GM21381 (cell line): ENCODE results near the gene RHCG.

Source experiments
- ATAC-seq: cut with Tn5 transposase; IDR thresholded peaks from one replicate; pipeline ENCODE4 v1.9.1; 2021; ENCODE audit warnings: mild to moderate bottlenecking, moderate library complexity; ENCODE audit not compliant: unreplicated experiment

RHCG gene

DNA sequence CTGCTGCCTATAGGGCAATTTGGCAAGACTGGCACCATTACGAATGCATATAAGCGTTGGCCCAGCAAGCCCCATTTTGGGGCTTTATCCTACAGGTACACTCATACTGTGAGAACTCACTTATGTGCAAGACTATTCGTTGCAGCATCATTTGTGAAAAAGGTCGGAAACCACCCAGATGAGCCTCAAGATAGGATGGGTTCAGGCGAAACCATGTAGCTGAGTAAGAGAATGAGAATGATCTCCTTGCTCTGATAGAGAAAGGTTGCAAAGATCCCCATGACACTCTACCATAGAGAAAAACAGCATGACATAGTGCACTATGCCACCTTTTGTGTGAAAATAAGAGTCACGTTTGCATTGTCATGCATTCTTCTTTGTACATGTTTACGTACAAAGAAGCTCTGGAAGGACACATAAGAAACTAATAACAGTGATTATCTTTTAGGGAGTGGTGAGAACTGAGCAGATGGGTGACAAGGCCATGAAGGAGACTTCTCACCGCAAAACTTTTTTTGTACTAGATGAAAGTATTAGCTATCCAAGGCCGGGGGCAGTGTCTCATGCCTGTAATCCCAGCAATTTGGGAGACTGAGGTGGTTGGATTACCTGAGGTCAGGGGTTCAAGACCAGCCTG is 50.0 kb downstream of the RHCG start:
- ATAC-seq: no peak

DNA sequence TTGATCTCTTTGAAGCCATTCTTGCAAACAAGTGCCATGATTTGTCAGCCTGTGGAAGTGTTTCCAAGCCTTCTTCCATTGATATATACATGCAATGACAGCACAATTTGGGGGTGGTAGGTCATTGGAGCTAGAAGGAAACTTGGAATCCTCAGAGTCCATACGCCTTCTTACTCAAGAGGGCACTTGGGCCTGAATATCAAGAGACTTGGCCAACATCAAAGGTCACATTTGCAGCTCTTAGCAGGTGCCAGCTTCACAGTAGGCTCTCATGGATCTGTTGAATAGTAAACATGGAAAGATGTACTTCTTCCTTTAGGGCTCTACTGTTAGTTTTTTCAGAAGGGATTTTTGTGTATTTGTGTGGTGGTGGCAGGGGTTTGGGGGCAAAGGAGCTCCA is 50.9 kb downstream of the RHCG start:
- ATAC-seq: no peak

DNA sequence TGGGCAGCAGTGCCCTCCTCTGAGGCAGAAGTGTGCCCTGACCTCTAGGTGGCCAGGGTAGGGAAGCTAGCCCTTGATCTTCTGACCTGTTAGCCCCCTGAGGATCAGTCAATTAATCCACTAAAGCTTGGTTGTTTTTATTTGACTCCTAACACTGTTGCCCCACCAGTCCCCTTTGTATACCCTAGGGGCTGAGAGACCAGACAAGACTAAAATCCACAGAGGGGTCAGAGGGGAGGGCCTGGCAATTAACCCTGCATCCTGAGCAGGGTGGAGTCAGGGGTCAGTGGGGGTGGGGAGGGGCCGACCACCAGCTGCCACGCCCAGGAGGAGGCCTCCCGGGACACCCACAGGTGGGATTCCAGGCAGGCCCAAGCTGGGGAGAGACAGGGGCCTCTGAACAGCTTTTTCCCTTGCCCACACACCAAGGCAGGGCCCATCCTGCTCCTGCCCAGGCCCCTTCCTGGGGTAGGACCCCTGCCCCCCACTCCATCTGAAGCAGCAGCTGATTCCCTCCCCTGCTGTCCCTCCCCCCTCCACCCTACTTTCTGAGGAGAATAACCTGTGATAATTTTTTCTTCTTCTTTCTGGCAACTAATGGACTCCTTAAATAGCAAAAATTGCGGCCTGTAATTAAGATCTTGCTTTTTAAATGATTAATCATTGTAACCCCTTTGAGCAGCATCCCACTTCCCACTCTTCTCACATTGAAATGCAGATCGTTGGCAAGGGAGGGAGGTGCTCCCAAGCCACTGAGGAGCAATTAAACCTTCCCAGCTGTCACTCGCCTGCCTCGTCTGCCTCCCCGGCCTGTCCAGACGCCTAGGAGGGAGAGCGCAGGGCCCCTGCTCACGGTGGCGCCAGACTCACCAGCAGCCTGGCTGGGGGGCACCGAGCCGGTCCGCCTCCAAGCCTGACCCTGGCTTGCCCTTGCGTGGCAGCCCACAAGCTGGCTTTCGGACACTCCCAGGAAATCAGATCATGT is 51.9 kb downstream of the RHCG start:
- no peak for ATAC-seq

DNA sequence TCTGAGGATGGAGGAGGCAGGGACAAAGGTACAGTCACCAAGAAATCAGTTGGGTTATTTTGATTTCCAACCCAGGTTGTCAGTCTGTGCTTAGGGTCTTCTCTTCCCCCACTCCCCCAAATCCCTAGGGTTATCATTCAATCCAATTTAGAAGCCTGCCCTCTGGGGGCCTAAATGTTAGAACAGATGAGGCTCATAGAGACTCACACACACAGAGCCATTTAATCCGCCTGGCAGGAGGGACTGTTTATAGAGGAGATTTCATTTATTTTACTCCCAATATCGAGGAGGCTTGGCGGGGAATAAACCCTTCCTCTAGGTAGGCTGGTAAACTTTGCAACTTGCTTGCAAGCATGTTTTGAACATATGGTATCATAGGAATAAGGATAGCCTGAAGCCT is 52.8 kb downstream of the RHCG start:
- no peak for ATAC-seq

DNA sequence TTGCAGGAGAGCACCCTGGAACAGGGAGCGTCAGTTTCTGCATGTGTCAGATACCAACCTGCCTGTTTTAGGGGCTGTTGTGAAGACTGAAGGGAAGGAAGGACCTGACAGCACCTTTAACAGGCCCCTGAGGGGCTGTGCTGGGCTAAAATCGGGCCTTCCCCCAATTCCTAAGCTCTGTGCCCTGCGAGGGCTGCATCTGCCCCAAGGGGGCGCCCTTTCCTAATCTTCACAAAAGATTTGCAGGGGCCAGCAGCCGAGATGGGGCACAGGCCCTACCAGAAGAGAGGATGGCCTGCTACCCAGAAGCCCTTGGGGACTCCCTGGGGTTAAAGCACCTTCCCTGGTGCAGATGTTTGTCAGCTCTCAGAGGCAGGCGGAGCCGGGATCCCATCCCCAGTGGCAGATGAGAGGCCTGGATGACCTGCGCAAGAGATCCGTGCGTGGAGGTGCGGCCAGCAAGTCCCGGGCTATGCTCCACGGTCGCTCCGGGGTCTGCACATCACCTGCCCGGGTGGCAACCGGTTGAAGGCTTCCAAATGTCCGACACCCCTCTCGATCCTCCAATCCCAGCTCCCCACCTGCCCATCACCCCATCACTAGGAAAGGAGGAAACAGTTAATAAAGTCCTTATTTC is 53.6 kb downstream of the RHCG start:
- ATAC-seq: no peak

DNA sequence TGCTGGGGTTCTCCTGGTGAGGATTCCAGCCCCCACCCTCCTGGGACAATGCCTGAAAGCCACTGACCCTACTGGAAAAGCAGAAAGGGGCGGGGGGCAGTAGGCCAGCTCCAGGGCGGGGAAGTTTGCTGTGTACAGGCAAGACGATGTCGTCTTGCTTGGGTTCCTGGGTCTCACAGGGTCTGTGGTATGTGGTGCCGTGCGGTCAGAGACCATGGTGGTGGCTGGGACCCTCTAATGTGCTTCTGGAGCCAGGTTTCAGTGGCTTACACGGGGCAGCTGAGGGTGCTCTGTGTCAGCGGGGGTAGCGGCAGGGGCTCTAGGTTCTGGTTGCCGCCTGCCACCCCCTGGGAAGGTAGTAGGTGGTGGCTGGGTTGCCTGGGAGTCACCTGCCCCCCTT is 54.2 kb downstream of the RHCG start:
- ATAC-seq: no peak

DNA sequence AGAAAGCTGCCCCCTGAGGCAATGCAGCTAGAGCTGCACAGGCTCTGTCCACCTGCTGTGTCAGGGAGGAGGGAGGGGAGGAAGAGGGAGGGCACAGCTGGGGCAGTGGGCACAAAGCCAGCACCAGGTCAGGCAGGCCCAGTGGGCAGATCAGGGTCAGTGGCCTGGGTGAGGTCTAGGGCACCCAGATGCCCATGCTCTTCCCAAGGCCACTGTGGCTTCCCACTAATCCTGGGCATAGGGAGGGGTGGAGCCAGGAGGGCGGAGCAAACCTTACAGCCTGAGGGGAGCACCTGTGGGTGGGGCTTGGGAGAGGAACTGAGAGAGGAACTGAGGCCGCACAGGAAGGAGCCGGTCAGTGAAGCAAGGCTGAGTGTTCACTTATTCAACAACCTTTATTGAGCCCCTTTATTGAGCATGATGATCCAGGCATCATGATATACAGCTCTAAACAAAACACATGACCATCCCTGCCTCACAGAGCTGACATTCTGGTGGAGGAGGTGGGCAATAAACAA is 55.0 kb downstream of the RHCG start:
- ATAC-seq: peak; percentile 95

DNA sequence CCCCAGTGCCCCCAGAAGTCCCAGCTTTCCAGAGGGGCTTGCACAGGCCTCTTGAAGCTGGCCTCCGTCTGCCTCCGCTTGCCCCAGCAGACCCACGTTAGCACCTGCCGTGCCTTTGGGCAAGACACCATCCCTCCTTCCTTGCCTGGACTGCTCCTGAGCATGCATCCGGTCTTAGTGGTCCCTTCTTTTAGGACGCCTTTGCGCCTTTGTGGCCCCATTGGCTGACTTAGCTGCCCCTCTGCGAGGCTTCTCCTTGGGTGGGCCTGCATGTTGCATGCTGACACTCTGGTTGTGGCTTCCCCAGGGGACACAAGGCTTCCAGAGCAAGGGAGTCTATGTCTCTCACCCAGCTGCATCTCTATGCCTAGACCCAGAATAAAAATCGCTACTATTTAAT is 56.6 kb downstream of the RHCG start:
- ATAC-seq: no peak

DNA sequence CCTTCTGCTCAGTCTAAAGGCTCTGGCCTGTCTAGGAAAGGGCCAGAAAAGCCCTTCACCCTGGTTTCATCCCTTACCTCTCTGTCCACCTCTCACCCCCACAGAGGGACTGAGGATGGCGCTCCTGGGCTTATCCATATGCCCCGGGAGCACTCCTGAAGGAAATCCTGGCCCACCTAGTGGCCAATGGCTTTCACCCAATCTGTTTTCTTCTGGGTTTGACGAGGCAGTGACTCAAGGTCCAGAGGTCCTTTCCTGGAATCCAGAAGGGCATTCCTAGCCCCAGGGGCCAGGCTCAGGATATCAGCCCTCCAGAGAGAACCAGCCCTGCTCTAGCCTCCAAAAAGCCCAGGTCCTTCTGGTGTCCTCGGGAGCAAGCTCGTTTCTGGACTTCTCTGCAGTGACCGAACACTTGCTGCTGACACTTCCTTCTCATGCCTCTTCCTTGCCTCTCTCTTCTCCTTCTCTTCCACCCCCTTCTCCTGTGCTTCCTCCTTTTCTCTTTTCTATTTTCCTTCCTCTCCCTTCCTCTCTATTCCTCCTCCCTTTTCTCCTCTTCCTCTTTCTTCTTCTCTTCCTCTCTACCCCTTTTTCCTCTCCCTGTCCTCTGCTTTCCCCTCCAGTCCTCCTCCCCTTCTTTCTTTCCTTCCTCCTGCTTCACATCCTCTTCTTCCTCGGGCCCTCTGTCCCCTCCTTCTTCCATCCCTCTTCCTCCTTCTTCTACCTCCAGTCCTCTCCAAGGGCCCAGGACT is 59.6 kb downstream of the RHCG start:
- no peak for ATAC-seq

DNA sequence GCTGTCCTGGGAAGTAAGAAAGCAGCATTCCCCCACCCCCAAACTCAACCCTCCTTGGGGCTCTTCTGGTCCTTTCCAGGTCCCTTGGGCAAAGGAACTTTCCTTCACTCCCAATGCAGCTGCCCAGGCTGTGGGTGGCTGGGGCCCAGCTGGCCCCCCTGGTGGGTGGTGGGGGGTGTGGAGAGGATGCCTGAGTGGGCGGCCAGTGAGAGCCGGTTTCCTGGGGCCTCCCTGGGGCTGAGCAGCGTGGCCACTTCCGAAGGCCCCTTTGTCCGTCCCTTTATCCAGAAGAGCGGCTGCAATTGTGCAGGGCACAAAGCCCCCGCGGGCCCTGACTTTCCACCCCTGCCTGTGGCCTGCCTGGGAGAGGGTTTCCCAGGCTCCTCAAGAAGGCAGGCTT is 61.0 kb downstream of the RHCG start:
- ATAC-seq: no peak

DNA sequence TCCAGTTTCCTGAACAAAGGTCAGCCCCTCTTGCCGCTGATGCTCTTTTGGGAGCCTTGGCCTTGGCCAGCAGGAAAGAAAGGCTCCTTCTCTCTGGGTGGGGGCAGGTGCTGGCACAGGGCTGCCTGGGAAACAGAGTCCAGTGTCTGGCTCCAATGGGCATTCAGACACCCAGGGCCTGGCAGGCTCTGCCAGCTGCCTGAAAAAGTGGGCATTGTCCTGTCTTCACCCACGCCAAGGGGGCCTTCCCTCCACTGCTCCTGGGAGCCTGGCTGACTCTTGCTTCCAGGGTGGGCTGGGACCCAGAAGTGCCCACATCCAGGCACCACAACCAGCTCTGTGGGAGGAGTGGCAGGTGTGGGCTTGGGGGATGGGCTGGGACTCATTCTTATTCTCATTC is 62.7 kb downstream of the RHCG start:
- no peak for ATAC-seq

DNA sequence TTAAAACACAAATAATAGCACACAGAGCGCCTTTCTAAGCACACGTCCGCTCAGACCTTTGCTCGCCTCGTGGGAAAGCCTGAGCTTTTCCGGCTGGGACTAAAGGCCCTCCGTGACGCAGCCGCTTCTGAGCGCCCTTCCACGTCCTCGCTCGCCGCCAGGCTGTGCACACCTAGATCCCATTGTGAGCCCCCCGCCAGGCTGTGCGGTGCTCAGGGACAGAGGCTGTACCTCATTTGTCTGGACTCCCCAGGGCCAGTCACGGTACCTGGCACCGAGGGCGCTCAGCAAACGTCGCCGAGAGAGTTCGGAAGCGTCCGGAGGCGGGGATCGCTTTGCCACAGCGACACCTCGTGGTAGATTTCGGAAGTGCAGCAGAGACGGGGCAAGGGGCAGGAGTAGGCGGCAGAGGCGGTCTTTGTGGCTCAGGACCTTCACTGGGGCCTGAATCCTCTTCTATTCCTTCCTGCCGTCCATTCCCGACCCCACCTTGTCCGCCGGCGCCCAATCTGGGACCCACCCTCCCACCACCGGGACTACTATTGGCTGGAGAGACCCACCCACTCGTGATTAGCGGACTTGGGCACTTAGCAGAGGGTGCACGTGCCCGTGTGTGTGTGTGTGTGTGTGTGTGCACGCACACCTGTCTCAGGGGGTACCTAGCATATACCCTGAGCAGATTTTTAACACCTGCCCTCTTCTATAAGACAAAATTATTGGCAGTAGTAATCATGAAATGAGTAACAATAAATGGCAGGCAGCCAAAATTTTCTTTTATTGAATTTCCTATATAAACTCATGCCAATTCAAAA is 65.6 kb downstream of the RHCG start:
- ATAC-seq: peak; percentile 77

DNA sequence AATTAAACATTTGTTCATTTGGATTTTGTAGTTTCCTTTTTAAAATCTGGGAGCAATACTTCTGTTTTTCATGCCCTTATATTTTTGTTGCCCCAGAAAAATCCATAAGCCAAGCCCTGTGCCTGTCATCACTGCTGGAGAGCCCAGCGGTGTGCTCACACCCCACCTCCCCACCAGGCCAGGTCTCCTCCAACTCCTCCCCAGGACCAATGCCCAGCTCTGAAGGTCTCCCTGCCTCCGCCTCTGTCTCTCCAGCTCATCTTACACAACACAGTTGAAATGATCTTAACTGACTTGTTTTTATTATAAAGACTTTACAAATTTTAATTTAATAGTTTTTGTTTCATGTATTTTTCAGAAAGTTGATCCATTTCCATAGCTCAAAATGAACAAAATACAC is 66.4 kb downstream of the RHCG start:
- ATAC-seq: no peak

DNA sequence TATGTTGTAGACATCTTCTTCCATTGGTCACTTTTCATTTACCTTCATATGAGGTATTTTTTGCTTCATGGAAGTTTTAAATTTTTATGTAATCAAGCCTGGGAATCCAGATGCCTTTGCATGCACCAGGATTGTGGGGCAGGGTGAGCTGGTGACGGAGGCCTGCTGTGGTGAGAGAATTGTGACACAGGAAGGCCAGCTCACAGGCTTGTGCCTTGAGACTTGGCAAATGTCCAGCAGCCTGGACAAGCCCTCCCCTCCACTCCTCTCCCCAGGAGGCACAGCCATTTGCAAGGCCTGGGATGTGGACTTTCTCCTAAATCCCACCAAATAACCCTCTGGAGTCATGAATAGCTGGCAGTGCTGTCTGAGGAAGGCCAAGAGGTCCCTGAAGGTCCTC is 67.4 kb downstream of the RHCG start:
- no peak for ATAC-seq

DNA sequence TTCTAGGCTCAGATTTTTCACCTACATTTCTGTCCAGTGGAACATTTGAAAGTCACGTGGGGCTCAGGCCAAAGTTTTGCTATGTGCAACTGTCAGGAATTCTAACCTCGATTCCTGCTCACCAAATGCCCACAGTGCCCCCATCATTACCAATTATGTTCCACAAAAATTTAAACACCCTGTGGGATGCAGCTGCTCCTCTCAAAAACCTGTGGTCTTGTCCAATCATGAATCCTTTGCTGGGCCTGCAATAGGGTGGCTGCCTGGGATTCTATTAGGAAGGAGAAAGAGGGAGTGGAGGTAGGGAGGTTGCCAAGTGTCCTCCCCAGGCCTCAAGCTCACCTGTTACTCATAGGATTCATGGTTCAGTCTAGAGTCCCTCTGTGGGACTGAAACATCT is 68.1 kb downstream of the RHCG start:
- no peak for ATAC-seq

DNA sequence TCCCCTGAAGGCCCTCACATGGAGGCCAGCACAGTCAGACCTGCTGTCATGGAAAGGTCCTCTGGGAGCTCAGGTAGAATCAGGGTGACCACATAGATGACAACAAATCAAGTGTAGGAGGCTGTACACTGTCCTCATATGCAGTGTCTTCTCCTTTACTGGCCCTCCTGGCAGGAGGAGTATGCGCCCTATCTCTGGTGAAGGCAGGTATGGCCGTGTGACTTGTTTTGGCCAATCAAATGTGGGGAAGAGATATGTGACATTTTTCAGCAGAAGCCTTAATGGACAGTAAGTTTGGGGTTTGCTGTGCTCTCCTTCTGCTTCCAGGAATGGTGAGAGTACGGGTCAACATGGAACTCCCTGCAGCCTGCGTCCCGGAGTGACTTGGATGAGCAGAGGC is 69.9 kb downstream of the RHCG start:
- ATAC-seq: no peak

DNA sequence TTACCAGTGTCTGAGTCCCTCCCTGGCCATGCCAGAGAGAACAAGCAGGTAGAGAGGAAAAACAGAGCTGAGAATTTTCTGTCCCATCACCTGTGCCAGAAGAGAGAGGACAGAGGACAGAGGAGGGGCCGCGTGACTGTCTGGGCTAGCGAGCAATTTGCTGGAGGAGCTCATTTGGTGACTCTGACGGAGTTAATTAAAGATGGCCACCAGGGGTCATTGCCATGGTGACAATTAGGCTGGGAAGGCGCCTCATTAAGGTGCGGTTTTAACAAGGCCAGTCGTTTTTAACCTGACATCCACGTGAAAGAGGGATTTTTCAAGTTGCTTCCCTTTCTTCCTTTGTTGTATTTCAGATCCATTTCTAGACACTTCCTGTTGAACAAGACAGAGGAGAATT is 72.4 kb downstream of the RHCG start:
- ATAC-seq: no peak
